HUES6 (cell line): Measurements from ENCODE around the gene DDX25.

Experiments
- H3K27ac ChIP-seq: 2 replicates; pipeline ENCODE4 v1.7.0; 2013; ENCODE audit warnings: low read depth, mild to moderate bottlenecking, low read length, inconsistent platforms
- H3K27me3 ChIP-seq: 2 replicates; pipeline ENCODE4 v1.6.1; 2013; ENCODE audit warnings: low read length; ENCODE audit not compliant: control insufficient read depth, insufficient read depth
- H3K36me3 ChIP-seq: 2 replicates; pipeline ENCODE4 v1.6.1; 2013; ENCODE audit warnings: low read length; ENCODE audit not compliant: control insufficient read depth, insufficient read depth
- H3K4me1 ChIP-seq: 2 replicates; pipeline ENCODE4 v1.6.1; 2013; ENCODE audit warnings: low read length; ENCODE audit not compliant: control insufficient read depth, insufficient read depth
- H3K4me3 ChIP-seq: 2 replicates; pipeline ENCODE4 v1.5.1; 2013; ENCODE audit warnings: low read depth, low read length
- H3K9ac ChIP-seq: one replicate; pipeline ENCODE4 v1.6.1; 2013; ENCODE audit warnings: mild to moderate bottlenecking, low read length
- H3K9me3 ChIP-seq: 2 replicates; pipeline ENCODE4 v1.6.1; 2013; ENCODE audit warnings: low read depth, low read length; ENCODE audit not compliant: control insufficient read depth, insufficient read depth

DDX25 gene

DNA sequence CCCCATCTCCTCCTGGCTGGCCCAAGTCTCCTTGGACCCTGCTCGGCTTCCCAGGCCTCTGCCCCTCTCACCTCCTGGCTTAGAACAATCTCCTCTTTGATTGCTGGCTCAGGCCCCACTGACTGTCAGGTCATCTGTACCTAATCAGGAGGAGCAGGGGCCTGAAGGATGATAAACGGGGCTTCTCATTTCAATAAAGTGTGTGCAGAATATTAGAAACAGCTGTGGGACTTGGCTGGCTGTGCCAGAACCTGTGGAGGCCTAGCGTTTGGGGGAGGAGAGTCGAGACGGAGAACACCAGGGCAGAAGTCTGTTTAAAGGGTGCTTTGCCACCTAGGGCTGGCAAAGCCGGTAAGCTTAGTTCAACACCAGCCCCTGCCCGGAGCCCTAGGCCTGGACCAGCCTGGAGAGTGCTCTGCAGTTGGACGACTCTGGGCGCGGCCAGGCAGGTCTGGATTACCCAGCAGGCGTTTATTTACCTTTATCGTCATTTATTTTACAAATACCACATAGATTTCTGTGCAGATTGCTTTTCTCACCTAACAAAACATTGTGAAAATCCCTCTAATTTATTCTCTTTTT, 31.4 kb downstream of the DDX25 start:
- Histone ChIP-seq H3K27ac (no peak overlapping the region), H3K4me3 (no peak overlapping the region)

DNA sequence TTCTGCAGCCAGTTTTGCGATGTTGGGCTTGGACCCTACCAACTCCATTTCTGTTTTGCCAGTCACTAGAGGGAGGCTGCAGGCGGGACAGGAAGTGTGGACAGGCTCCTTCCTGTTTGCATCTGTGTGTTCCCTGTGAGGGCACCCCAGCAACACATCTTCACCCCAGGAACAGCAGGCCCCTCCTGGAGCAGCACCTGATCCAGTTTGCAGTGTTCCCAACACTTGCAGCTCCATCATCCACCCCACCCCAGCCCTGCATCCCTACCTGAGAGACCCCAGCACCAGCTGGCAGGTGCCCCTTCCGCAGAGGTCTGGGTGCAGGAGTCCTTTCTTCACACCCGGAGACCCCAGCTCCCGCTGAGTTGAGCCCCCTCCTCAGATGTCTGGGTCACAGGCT, 34.1 kb downstream of the DDX25 start:
- Histone ChIP-seq H3K27me3 (no peaks in the 10 kb centered on the region), H3K27ac (no peak overlapping the region), H3K9me3 (no peaks in the 10 kb centered on the region), H3K4me3 (no peak overlapping the region), H3K4me1 (peaks cover 23% of the 10 kb centered on the region), H3K9ac (no peak overlapping the region), H3K36me3 (no peaks in the 10 kb centered on the region)

More for the DNA sequence above, 31.4 kb downstream of the DDX25 start:
- no peaks in the 10 kb centered on the region for H3K36me3 ChIP-seq
- H3K27me3 ChIP-seq: no peaks in the 10 kb centered on the region
- H3K9me3 ChIP-seq: no peaks in the 10 kb centered on the region
- no peak overlapping the region for H3K9ac ChIP-seq
- peaks cover 21% of the 10 kb centered on the region for H3K4me1 ChIP-seq

DNA sequence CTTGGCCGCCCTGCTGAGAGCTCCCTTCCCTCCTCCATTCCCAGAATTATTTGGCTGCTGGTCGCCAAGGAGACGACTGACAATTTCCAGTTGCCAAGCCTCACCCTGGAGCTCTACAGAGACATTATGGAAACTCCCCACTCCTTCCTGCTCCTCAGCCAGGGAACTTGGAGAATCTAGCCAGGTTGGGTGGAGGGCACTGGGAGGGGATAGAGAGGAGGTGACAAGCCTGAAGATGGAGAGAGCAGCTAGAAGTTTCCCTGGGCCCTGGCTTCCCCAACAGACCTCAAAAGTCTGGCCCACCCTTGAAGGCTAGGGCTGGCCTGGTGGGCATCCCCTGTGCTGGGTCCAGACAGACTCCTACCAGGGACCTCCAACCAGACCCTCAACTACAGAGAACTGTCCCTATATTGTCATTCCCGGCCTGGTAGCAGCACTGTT, 34.8 kb downstream of the DDX25 start:
- no peaks in the 10 kb centered on the region for H3K36me3 ChIP-seq
- peaks cover 21% of the 10 kb centered on the region for H3K4me1 ChIP-seq
- H3K9me3 ChIP-seq: no peaks in the 10 kb centered on the region
- H3K9ac ChIP-seq: no peak overlapping the region
- no peak overlapping the region for H3K4me3 ChIP-seq
- H3K27ac ChIP-seq: no peak overlapping the region
- H3K27me3 ChIP-seq: no peaks in the 10 kb centered on the region

DNA sequence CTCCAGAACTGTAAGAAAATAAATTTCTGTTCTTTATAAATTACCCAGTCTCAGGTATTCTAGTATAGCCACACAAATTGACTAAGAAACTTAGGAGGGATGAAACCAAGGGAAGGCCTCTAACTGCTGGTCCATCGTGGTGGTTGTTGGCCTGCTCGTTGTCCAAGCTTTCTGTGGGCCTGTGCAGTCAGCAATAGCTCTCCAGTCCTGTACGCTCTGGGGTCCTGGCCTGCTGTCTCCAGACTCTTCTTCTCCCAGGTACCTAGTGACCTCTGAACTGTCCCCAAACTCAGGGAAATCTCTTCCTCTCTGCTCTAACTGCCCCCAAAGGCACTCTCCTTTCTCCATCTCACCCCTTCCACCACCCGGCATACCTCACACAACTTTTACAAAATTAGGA, 35.8 kb downstream of the DDX25 start:
- Histone ChIP-seq H3K4me1 (peaks cover 21% of the 10 kb centered on the region), H3K4me3 (no peak overlapping the region), H3K27ac (no peak overlapping the region), H3K9me3 (no peaks in the 10 kb centered on the region), H3K9ac (no peak overlapping the region), H3K27me3 (no peaks in the 10 kb centered on the region), H3K36me3 (no peaks in the 10 kb centered on the region)

DNA sequence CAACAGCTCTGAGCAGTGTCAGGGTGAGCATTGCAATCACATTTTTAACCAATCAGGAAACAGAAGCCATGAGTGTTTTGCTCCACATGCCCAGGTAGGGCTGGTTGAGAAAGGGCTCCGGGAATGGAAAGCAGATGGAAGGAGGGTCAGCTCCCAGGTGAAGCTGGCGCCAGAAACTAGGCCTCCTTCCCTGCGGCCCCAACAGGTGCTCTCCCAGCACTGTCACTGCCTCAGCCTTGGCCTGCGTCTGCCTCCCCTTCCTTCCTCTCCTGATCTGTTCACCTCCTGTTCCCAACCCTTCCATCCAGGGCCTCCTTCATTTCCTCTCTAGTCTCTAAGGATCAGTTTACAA, 36.9 kb downstream of the DDX25 start:
- Histone ChIP-seq H3K27me3 (no peaks in the 10 kb centered on the region), H3K27ac (no peak overlapping the region), H3K4me3 (no peak overlapping the region), H3K9ac (no peak overlapping the region), H3K36me3 (no peaks in the 10 kb centered on the region), H3K9me3 (no peaks in the 10 kb centered on the region), H3K4me1 (peaks cover 23% of the 10 kb centered on the region)

DNA sequence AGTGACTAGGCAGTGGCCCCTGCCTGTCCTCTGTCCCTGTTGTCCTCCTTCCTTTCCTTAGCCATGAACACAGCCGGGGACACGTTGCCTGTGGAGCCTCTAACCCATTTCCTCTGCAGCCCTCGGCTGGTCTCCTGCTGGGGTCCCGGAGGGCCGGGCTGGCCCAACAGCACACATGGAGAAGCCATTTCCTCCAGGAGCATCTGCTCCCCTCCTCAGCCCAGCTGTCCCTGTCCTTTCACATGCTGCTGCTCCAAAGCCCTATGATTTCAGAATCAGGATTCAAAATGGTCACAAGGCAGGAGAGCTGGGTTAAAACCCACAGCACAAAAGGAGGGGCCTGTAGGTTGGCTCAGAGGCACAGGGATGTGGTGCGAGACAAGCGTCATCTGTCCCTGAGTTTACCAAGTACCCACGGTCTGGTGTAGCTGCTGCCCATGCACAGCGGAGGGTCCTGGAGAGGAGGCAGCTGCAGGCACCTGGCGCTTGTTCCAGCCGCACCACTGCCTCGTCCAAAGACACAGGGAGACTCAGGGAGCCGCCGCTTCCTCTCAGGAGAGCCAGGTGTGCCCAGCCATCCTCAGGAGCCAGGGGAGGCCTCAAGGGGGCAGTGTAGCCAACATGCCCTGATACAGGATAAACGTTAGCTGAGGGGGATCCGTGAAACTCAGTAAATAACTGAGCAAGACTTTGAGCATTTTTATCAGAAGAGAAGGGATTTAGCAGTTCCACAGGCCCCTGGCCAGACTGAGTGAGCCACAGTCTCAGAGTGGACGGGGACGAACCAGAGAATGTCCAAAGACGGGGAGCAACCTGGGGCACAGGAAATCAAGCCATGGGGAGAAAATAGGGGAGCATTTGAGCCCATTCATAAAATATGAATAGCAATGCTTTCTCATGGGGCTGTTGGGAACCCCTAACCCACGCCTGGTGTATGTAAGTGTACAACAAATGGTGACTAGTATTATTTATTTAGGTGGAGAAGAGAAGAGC, 37.6 kb downstream of the DDX25 start:
- peaks cover 23% of the 10 kb centered on the region for H3K4me1 ChIP-seq
- H3K27me3 ChIP-seq: no peaks in the 10 kb centered on the region
- H3K36me3 ChIP-seq: no peaks in the 10 kb centered on the region
- H3K9ac ChIP-seq: no peak overlapping the region
- no peaks in the 10 kb centered on the region for H3K9me3 ChIP-seq
- no peak overlapping the region for H3K4me3 ChIP-seq
- no peak overlapping the region for H3K27ac ChIP-seq

DNA sequence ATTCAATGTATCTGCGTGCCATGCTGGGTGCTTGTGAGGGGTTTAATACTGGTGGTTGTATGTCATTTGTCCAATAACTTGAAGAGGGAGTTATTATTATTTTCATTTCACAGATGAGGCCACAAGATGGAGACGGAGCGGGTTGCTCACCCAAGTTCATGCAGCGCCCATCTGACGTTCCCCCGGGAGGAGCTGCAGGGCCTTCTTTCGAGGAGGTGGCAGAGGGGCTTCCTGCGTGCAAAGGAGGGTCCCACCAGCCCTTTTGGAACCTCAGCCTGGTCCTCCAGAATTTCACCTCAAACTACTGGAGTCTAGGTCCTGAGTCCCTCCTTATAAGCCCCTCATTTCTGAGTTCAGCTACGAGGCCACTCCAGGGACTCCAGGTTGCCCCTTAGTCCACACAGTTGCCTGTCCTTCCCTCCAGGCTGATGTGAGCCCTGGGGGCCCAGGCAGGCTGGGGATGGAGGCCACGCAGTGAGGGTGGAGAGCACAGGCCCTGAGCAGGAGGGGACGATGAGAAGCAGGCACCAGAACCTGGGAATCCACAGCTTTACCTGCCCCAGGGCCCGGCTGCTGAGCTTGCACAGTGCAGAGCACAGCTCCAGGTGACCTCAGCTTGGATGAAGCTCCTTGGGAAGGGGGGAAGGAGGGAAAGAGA, 38.6 kb downstream of the DDX25 start:
- no peak overlapping the region for H3K27ac ChIP-seq
- H3K36me3 ChIP-seq: no peaks in the 10 kb centered on the region
- H3K9me3 ChIP-seq: no peaks in the 10 kb centered on the region
- H3K4me1 ChIP-seq: peaks cover 23% of the 10 kb centered on the region
- H3K9ac ChIP-seq: no peak overlapping the region
- no peaks in the 10 kb centered on the region for H3K27me3 ChIP-seq
- no peak overlapping the region for H3K4me3 ChIP-seq

DNA sequence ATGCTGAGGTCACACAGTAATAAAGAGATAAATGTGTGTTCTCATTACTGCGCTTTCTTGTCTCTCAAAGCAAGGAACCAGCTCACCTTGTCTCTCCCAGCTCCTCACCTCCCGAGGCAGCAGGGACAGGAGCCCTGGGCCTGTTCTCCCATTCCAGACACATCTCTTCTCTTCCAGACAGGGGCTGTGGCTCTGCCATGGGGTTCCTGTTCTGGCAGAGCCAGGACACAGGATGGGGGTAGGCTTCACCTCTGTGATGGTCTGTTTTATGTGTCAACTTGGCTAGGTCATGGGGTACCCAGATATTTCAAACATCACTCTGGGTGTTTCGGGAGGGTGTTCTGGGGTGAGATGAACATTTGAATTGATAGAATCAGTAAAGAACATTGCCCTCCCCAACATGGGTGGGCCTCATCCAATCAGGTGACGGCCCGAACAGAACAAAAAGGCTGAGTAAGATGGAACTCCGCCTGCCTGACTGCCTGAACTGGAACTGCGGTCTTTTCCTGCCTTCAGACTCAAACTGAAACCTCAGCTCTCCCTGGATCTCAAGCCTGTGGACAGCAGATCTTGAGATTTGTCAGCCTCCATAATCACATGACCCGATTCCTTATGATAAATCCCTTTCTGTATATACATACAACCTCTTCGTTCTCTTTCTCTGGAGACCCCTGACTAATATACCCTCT, 39.5 kb downstream of the DDX25 start:
- H3K4me3 ChIP-seq: no peak overlapping the region
- H3K36me3 ChIP-seq: no peaks in the 10 kb centered on the region
- no peaks in the 10 kb centered on the region for H3K27me3 ChIP-seq
- no peaks in the 10 kb centered on the region for H3K9me3 ChIP-seq
- H3K4me1 ChIP-seq: peaks cover 19% of the 10 kb centered on the region
- H3K9ac ChIP-seq: no peak overlapping the region
- H3K27ac ChIP-seq: no peak overlapping the region

DNA sequence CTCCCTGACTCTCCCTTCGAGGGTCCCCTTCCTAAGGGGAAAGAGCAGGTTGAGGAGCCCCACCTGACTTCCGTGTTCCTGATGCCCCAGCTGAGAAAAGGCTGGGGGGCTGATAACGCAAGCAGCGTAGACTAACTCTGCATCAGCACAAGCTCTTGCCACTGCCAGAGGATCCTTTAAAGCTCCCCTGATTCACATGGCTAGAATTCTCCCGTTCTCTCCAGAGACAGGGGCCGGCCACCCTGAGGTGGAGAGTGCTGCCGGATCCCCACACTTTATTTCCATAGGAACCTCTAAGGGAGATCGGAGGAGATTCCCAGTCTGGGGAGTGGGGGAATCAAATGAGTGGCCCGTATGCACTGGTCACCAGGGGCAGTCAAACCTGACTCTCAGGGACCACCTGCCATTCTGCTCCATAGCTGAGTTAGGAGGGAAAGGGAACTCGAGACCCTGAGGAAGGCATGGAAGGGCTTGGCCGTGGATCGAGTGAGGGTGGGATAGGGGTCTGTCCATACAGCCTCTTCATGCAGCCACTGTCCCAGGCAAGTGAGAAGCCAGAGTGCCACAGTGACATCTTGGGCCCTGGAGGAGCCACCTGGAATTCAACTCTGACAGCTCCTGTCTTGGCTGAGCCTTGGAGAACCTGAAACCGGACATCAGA, 40.2 kb downstream of the DDX25 start:
- Histone ChIP-seq H3K4me1 (peaks cover 16% of the 10 kb centered on the region), H3K9me3 (no peaks in the 10 kb centered on the region)

DNA sequence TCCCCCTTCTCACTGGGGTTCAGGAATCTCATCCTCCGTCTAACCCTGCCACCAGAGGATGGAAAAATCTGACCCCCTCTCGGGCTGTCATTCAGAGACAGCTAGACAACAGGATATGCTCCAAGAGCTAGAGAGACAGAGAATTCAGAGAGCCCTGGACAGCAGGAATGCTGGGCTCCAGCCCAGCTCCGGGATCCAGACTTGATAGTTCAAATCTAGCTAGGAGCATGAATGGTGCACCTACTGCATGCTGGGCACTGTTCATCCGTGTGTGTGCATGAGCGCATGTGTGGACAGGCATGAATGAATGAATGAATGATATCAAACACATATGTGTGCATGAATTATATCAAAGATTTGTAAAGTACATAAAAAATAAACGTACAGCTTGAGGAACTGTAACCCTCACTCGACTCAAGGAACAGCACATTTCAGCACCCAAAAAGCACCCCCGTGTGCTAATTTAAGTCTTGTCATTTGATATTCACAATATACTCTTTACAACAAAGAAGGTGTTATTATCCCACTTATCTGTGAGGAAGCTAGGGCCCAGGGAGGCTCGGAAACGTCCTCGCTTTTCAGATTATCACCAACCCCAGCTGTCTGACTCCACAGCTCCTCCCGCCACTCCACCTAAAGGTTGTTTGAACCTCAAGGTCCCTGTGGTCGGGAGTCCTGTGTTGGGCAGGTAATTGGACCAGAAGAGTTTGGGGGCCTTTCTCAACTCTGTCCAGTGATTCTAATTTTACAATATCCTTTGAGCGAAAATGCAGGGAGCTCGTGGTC, 40.9 kb downstream of the DDX25 start:
- Histone ChIP-seq H3K36me3 (no peaks in the 10 kb centered on the region), H3K9ac (no peak overlapping the region), H3K27me3 (no peaks in the 10 kb centered on the region), H3K9me3 (no peaks in the 10 kb centered on the region), H3K4me3 (no peak overlapping the region), H3K4me1 (peaks cover 16% of the 10 kb centered on the region), H3K27ac (no peak overlapping the region)

More for the DNA sequence above, 40.2 kb downstream of the DDX25 start:
- H3K36me3 ChIP-seq: no peaks in the 10 kb centered on the region
- H3K27me3 ChIP-seq: no peaks in the 10 kb centered on the region
- no peak overlapping the region for H3K27ac ChIP-seq
- H3K9ac ChIP-seq: no peak overlapping the region
- H3K4me3 ChIP-seq: no peak overlapping the region
